Daoy (cell line): ENCODE measurements around the gene TMEM219. TPM values are rescaled to one million over a fixed set of nuclear protein-coding genes. Genes with fewer than 3 reads are reported as not detected.
A peak's percentile ranks its signal among the peaks of the same experiment; 100 is the strongest.
"Not testable (repeated sequence)": the region's sequence is repeated elsewhere in the genome, so short reads cannot be mapped to it uniquely, and the experiment has no call there.

Experiments used
- DNase-seq: peaks from one replicate; pipeline ENCODE4 v3.0.0-alpha.2; 2015; ENCODE audit warnings: low read depth
- total RNA-seq: library from RNA; depleted of rRNA; stranded (reverse); fragments of >200 nt; shearing (Covaris generic); gene quantifications from 2 replicates; pipeline ENCODE4 v1.2.3, GENCODE V29; 2014

TMEM219 gene
- total RNA-seq, 1 experiment from 2014 or later, result 39.8 TPM

- no peak for DNase-seq
Observed at GRCh38 chr16:29950806-29951461, 10.9 kb upstream of the TMEM219 start.

GRCh38 chr16:29951625-29952365 lies 10.1 kb upstream of the TMEM219 start:
- DNase-seq, result no peak

- DNase-seq, result no peak
Observed at GRCh38 chr16:29958756-29959155, 3.1 kb upstream of the TMEM219 start.

- no peak for DNase-seq
Observed at GRCh38 chr16:29959293-29959692, 2.6 kb upstream of the TMEM219 start.

GRCh38 chr16:29959821-29960220 lies 2.1 kb upstream of the TMEM219 start:
- not testable (repeated sequence) for DNase-seq

- DNase-seq, result no peak
Observed at GRCh38 chr16:29961127-29961478, 776 bp upstream of the TMEM219 start.

GRCh38 chr16:29962344-29962994 lies 590 bp downstream of the TMEM219 start:
- peak; percentile 27 for DNase-seq

- DNase-seq, result no peak
Observed at GRCh38 chr16:29963021-29963743, 1.3 kb downstream of the TMEM219 start.

- no peak for DNase-seq
Observed at GRCh38 chr16:29968205-29968604, 6.3 kb downstream of the TMEM219 start.

- no peak for DNase-seq
Observed at GRCh38 chr16:29971304-29971703, 9.4 kb downstream of the TMEM219 start.

- no peak for DNase-seq
Observed at GRCh38 chr16:29972500-29972899, 10.6 kb downstream of the TMEM219 start.

GRCh38 chr16:29972992-29973383 lies 11.1 kb downstream of the TMEM219 start:
- no peak for DNase-seq

- peak; percentile 98 for DNase-seq
Observed at GRCh38 chr16:29973384-29974246, 11.7 kb downstream of the TMEM219 start, which contains the start of gene TAOK2. Gene TAOK2, plus strand, starts transcription at chr16:29973868. Its CDS starts 3,905 bp downstream, at chr16:29977773.

GRCh38 chr16:29974291-29975133 lies 12.6 kb downstream of the TMEM219 start:
- no peak for DNase-seq

- no peak for DNase-seq
Observed at GRCh38 chr16:29975134-29975538, 13.3 kb downstream of the TMEM219 start.

- no peak for DNase-seq
Observed at GRCh38 chr16:29975811-29976511, 14.1 kb downstream of the TMEM219 start.

- DNase-seq, result no peak
Observed at GRCh38 chr16:29977063-29977825, 15.4 kb downstream of the TMEM219 start.

GRCh38 chr16:29978081-29978480 lies 16.2 kb downstream of the TMEM219 start:
- DNase-seq, result no peak
